NCI-H226 (cell line): Measurements from ENCODE around the gene RNF17.
"Not testable (repeated sequence)": the region's sequence is repeated elsewhere in the genome, so short reads cannot be mapped to it uniquely, and the experiment has no call there.

Experiments
- DNase-seq: peaks from one replicate; pipeline ENCODE4 v3.0.0-alpha.2; 2015

Gene RNF17

GRCh38 chr13:24742977-24743376, 21.0 kb upstream of the RNF17 start:
- no peak for DNase-seq

- DNase-seq = no peak
These were observed 19.7 kb upstream of the RNF17 start for GRCh38 chr13:24744247-24744646.

GRCh38 chr13:24745516-24745860, 18.5 kb upstream of the RNF17 start:
- no peak for DNase-seq

GRCh38 chr13:24745861-24746617, 17.9 kb upstream of the RNF17 start:
- no peak for DNase-seq

- DNase-seq = no peak
These were observed 17.2 kb upstream of the RNF17 start for GRCh38 chr13:24746618-24747247.

GRCh38 chr13:24747248-24748060, 16.5 kb upstream of the RNF17 start:
- DNase-seq = no peak

GRCh38 chr13:24748061-24748400, 15.9 kb upstream of the RNF17 start:
- DNase-seq = no peak

- no peak for DNase-seq
These were observed 4.8 kb upstream of the RNF17 start for GRCh38 chr13:24759197-24759596.

GRCh38 chr13:24764276-24764630, 284 bp downstream of the RNF17 start:
- DNase-seq = no peak

- DNase-seq = no peak
These were observed 13.2 kb downstream of the RNF17 start for GRCh38 chr13:24777171-24777570.

GRCh38 chr13:24784319-24784718, 20.4 kb downstream of the RNF17 start:
- DNase-seq = no peak

GRCh38 chr13:24788538-24788937, 24.6 kb downstream of the RNF17 start:
- no peak for DNase-seq

GRCh38 chr13:24802074-24802473, 38.1 kb downstream of the RNF17 start:
- DNase-seq = peak; percentile 16

- no peak for DNase-seq
These were observed 57.2 kb downstream of the RNF17 start for GRCh38 chr13:24821207-24821606.

- no peak for DNase-seq
These were observed 58.7 kb downstream of the RNF17 start for GRCh38 chr13:24822640-24823039.

- DNase-seq = not testable (repeated sequence)
These were observed 59.2 kb downstream of the RNF17 start for GRCh38 chr13:24823122-24823710.

GRCh38 chr13:24827799-24828198, 63.8 kb downstream of the RNF17 start:
- DNase-seq = no peak

GRCh38 chr13:24834902-24835510, 71.0 kb downstream of the RNF17 start:
- DNase-seq = no peak

- DNase-seq = not testable (repeated sequence)
These were observed 73.6 kb downstream of the RNF17 start for GRCh38 chr13:24837528-24837927.

GRCh38 chr13:24842549-24843274, 78.7 kb downstream of the RNF17 start:
- peak; percentile 39 for DNase-seq

- DNase-seq = no peak
These were observed 87.6 kb downstream of the RNF17 start for GRCh38 chr13:24851546-24851945.

GRCh38 chr13:24854311-24854710, 90.3 kb downstream of the RNF17 start:
- DNase-seq = no peak

GRCh38 chr13:24858953-24859352, 95.0 kb downstream of the RNF17 start:
- no peak for DNase-seq
